ENCODE data around the gene MBD2. TPM values are rescaled to one million over a fixed set of nuclear protein-coding genes. Genes with fewer than 3 reads are reported as not detected.

MBD2 gene
- total RNA-seq, 1 experiment from 2014 or later, result 79.1 TPM

- H3K9me2 ChIP-seq (ENCODE audit: insufficient read depth), result no peaks in the 10 kb centered on the region
- no peak overlapping the region for H3K4me2 ChIP-seq (ENCODE audit: low read length)
- ChIA-PET RAD21 (ENCODE audit: low non-redundant PET in 1 of 2, low total read pairs in 2 of 2, uncharacterized antibody in 2 of 2, unreplicated experiment in 2 of 2) (no interaction called here), POLR2A (no interaction called here), CTCF (no interaction called here)
- intact Hi-C loops (cut with micrococcal nuclease), result no loop called here
- H3K9me3 ChIP-seq (ENCODE audit: control insufficient read depth in 1 of 2, insufficient read depth in 1 of 2, low read depth in 1 of 2, low read length in 2 of 2), result no peaks in the 10 kb centered on the region
- H3K36me3 ChIP-seq (ENCODE audit: control insufficient read depth in 1 of 2, insufficient read depth in 2 of 2, low read length in 2 of 2), result no peaks in the 10 kb centered on the region
- H3K79me2 ChIP-seq (ENCODE audit: insufficient read depth, low read length), result no peaks in the 10 kb centered on the region
- BruUV-seq (replicated peaks), result no TSS peak
- no peaks in the 10 kb centered on the region for H3K4me1 ChIP-seq (ENCODE audit: control insufficient read depth in 1 of 2, insufficient read depth in 2 of 2, low read length in 2 of 2)
- no peaks in the 10 kb centered on the region for H3K27me3 ChIP-seq (ENCODE audit: insufficient read depth, low read length)
- no peak overlapping the region for H3K9ac ChIP-seq (ENCODE audit: low read length)
- no peak overlapping the region for H3K27ac ChIP-seq (ENCODE audit: low read depth, low read length)
- H3K4me3 ChIP-seq (replicated peaks in 1 of 2; ENCODE audit: low read depth in 1 of 2, low read length in 2 of 2), result no peak overlapping the region
- DNase-seq (ENCODE audit: low read depth, low spot score) (no peak), ATAC-seq (no peak)
- no peak overlapping the region for H2AFZ ChIP-seq (ENCODE audit: low read depth, low read length, poor library complexity, severe bottlenecking)
- H4K20me1 ChIP-seq (ENCODE audit: insufficient read depth), result no peaks in the 10 kb centered on the region
- TF ChIP-seq POLR2AphosphoS5 (IDR thresholded peaks at IDR 0.05; ENCODE audit: low read depth, low read length) (no peak), MAX (IDR thresholded peaks at IDR 0.05) (no peak), TCF7L2 (IDR thresholded peaks at IDR 0.05; ENCODE audit: borderline replicate concordance, extremely low read depth, insufficient read depth, insufficient read length) (no peak)
Measured at GRCh38 chr18:54135216-54135615, 89.3 kb downstream of the MBD2 start.

GRCh38 chr18:54134053-54134452, 90.4 kb downstream of the MBD2 start:
- Histone ChIP-seq H3K27me3 (ENCODE audit: insufficient read depth, low read length) (no peaks in the 10 kb centered on the region), H3K4me1 (ENCODE audit: control insufficient read depth in 1 of 2, insufficient read depth in 2 of 2, low read length in 2 of 2) (no peaks in the 10 kb centered on the region), H2AFZ (ENCODE audit: low read depth, low read length, poor library complexity, severe bottlenecking) (no peak overlapping the region), H3K9me3 (ENCODE audit: control insufficient read depth in 1 of 2, insufficient read depth in 1 of 2, low read depth in 1 of 2, low read length in 2 of 2) (no peaks in the 10 kb centered on the region), H3K79me2 (ENCODE audit: insufficient read depth, low read length) (no peaks in the 10 kb centered on the region), H3K27ac (ENCODE audit: low read depth, low read length) (no peak overlapping the region), H3K9me2 (ENCODE audit: insufficient read depth) (no peaks in the 10 kb centered on the region), H3K9ac (ENCODE audit: low read length) (no peak overlapping the region), H3K4me2 (ENCODE audit: low read length) (no peak overlapping the region), H4K20me1 (ENCODE audit: insufficient read depth) (no peaks in the 10 kb centered on the region), H3K36me3 (ENCODE audit: control insufficient read depth in 1 of 2, insufficient read depth in 2 of 2, low read length in 2 of 2) (no peaks in the 10 kb centered on the region), H3K4me3 (replicated peaks in 1 of 2; ENCODE audit: low read depth in 1 of 2, low read length in 2 of 2) (no peak overlapping the region)
- CTCF ChIA-PET, result no interaction called here
- DNase-seq (ENCODE audit: low read depth, low spot score), result no peak
- POLR2A ChIA-PET, result no interaction called here
- no peak for TF ChIP-seq ZBTB33 (IDR thresholded peaks at IDR 0.05; ENCODE audit: extremely low read depth, insufficient replicate concordance, low read length)
- ATAC-seq, result no peak
- RAD21 ChIA-PET (ENCODE audit: low non-redundant PET in 1 of 2, low total read pairs in 2 of 2, uncharacterized antibody in 2 of 2, unreplicated experiment in 2 of 2), result no interaction called here
- intact Hi-C loops (cut with micrococcal nuclease), result no loop called here
- BruUV-seq (replicated peaks), result no TSS peak

Measured in HCT116 (cell line).